ENCODE data around the gene C12orf42. TPM values are rescaled to one million over a fixed set of nuclear protein-coding genes. Genes with fewer than 3 reads are reported as not detected.

The C12orf42 gene
- total RNA-seq, 1 experiment from 2014 or later, result not detected

GRCh38 chr12:103327676-103328075, 168.1 kb downstream of the C12orf42 start:
- H3K4me3 ChIP-seq, result no peak overlapping the region
- H3K4me1 ChIP-seq (replicated peaks), result no peaks in the 10 kb centered on the region
- H3K36me3 ChIP-seq, result no peaks in the 10 kb centered on the region
- no peak for DNase-seq (ENCODE audit: low read depth in 1 of 2, low spot score in 2 of 2)
- H3K27ac ChIP-seq, result no peak overlapping the region
- peaks cover 10% of the 10 kb centered on the region; the same call in 1 of the 2 replicates for H3K27me3 ChIP-seq (replicated peaks)
- no peaks in the 10 kb centered on the region for H3K9me3 ChIP-seq (replicated peaks)

- Histone ChIP-seq H3K36me3 (no peaks in the 10 kb centered on the region), H3K27ac (no peak overlapping the region), H3K4me1 (replicated peaks) (no peaks in the 10 kb centered on the region), H3K9me3 (replicated peaks) (no peaks in the 10 kb centered on the region), H3K27me3 (replicated peaks) (peaks cover 7% of the 10 kb centered on the region; the same call in 1 of the 2 replicates), H3K4me3 (no peak overlapping the region)
- peak in 1 of 2 experiments; percentile 7 for DNase-seq (ENCODE audit: low read depth in 1 of 2, low spot score in 2 of 2)
Measured at GRCh38 chr12:103326190-103326589, 169.6 kb downstream of the C12orf42 start.

GRCh38 chr12:103318566-103318965, 177.2 kb downstream of the C12orf42 start:
- 0 out of 2 replicates have a peak, but pooled peaks cover 6% of the 10 kb centered on the region for H3K27me3 ChIP-seq (replicated peaks)
- no peak overlapping the region for H3K27ac ChIP-seq
- H3K4me1 ChIP-seq (replicated peaks), result no peaks in the 10 kb centered on the region
- DNase-seq (ENCODE audit: low read depth in 1 of 2, low spot score in 2 of 2), result no peak
- H3K4me3 ChIP-seq, result no peak overlapping the region
- no peaks in the 10 kb centered on the region for H3K36me3 ChIP-seq
- no peaks in the 10 kb centered on the region for H3K9me3 ChIP-seq (replicated peaks)

DNA sequence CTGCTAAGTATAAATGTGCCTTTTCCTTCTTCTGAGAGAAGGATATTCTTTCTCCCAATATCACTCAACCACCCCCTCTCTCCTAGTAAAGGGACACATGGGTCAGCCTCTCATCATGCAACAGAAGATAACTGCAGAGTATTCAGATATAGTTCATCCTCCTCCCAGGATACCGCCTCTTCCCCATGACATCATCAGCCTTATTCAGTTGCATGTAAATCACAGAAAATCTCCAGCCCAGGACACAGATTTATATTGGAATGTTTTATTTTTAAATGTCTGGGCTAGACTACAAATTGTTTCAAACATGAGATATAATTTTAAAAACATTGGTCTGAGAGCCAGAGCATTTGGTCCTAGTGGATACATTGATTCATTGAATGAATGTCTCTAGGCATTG, 178.5 kb downstream of the C12orf42 start:
- H3K4me1 ChIP-seq (replicated peaks), result no peaks in the 10 kb centered on the region
- no peak overlapping the region for H3K4me3 ChIP-seq
- no peaks in the 10 kb centered on the region for H3K36me3 ChIP-seq
- DNase-seq (ENCODE audit: low read depth in 1 of 2, low spot score in 2 of 2), result no peak
- 0 out of 2 replicates have a peak, but pooled peaks cover 6% of the 10 kb centered on the region for H3K27me3 ChIP-seq (replicated peaks)
- no peak overlapping the region for H3K27ac ChIP-seq
- no peaks in the 10 kb centered on the region for H3K9me3 ChIP-seq (replicated peaks)

DNA sequence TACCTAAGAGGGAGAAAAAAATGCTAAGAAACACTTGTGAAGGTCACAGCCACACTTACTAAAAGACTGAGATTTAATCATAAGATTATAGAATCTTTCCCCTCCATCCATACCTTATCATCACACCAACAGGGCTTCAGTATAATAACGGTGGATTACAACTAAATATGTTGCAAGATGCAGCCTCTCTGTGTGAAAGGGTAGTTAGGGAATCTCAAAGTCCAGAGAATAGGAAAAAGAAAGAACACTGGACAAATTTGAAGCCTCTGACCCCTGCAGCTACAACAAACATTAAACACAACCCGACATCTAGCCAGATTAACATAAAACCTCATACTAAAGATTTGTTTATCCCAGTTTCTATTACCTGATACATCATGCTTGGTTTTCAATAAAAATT, 181.0 kb downstream of the C12orf42 start:
- Histone ChIP-seq H3K27ac (no peak overlapping the region), H3K9me3 (replicated peaks) (no peaks in the 10 kb centered on the region), H3K4me3 (no peak overlapping the region), H3K36me3 (no peaks in the 10 kb centered on the region), H3K27me3 (replicated peaks) (0 out of 2 replicates have a peak, but pooled peaks cover 6% of the 10 kb centered on the region), H3K4me1 (replicated peaks) (no peaks in the 10 kb centered on the region)
- no peak for DNase-seq (ENCODE audit: low read depth in 1 of 2, low spot score in 2 of 2)

DNA sequence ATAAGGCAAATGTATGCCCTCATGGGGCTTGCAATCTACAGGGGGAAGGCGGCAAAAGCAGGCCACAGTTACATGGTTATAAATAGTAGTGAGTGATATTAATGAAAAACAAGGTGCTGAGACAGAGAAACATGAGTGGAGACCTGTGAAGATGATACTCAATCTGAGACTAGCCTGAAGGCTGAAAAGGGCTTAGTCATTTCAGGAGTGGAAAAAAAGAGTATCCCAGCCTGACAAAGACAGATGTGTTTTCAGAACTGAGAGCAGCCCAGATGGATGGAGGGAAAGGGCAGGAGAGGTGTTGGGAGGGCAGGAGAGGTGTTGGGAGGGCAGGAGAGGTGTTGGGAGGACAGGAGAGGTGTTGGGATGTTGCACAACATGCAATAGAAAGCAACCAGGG, 181.9 kb downstream of the C12orf42 start:
- H3K27me3 ChIP-seq (replicated peaks), result 0 out of 2 replicates have a peak, but pooled peaks cover 6% of the 10 kb centered on the region
- H3K36me3 ChIP-seq, result no peaks in the 10 kb centered on the region
- no peaks in the 10 kb centered on the region for H3K4me1 ChIP-seq (replicated peaks)
- no peak overlapping the region for H3K27ac ChIP-seq
- no peak overlapping the region for H3K4me3 ChIP-seq
- H3K9me3 ChIP-seq (replicated peaks), result no peaks in the 10 kb centered on the region
- no peak for DNase-seq (ENCODE audit: low read depth in 1 of 2, low spot score in 2 of 2)

- H3K27ac ChIP-seq, result no peak overlapping the region
- no peaks in the 10 kb centered on the region for H3K9me3 ChIP-seq (replicated peaks)
- no peak overlapping the region for H3K4me3 ChIP-seq
- H3K4me1 ChIP-seq (replicated peaks), result no peaks in the 10 kb centered on the region
- no peak for DNase-seq (ENCODE audit: low read depth in 1 of 2, low spot score in 2 of 2)
- H3K36me3 ChIP-seq, result no peaks in the 10 kb centered on the region
- H3K27me3 ChIP-seq (replicated peaks), result 0 out of 2 replicates have a peak, but pooled peaks cover 6% of the 10 kb centered on the region
Measured at GRCh38 chr12:103312742-103313354, 182.9 kb downstream of the C12orf42 start.

GRCh38 chr12:103310546-103311270, 185.1 kb downstream of the C12orf42 start:
- Histone ChIP-seq H3K36me3 (no peaks in the 10 kb centered on the region), H3K27ac (no peak overlapping the region), H3K9me3 (replicated peaks) (no peaks in the 10 kb centered on the region), H3K4me3 (no peak overlapping the region), H3K27me3 (replicated peaks) (0 out of 2 replicates have a peak, but pooled peaks cover 6% of the 10 kb centered on the region), H3K4me1 (replicated peaks) (no peaks in the 10 kb centered on the region)
- DNase-seq (ENCODE audit: low read depth in 1 of 2, low spot score in 2 of 2), result no peak

DNA sequence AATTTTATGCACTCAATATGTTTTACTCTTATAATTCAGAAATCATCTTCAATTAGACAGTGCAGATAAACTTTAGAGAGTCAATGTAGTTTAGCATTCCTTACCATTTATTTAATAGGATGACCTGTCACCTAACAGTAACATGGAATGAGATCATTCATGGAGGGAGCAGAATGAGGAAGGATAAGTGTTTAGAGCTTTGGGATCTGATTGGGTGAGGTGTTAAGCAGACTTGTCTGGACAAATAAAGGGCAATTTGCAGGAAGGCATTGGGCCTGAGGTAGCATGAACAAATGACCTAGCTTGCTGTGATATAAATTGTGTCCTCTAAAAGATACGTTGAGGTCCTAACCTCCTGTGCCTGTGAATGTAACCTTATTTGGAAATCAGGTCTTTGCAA, 187.4 kb downstream of the C12orf42 start:
- no peaks in the 10 kb centered on the region for H3K9me3 ChIP-seq (replicated peaks)
- H3K4me1 ChIP-seq (replicated peaks), result no peaks in the 10 kb centered on the region
- H3K4me3 ChIP-seq, result no peak overlapping the region
- H3K27ac ChIP-seq, result no peak overlapping the region
- peaks cover 4% of the 10 kb centered on the region for H3K27me3 ChIP-seq (replicated peaks)
- no peaks in the 10 kb centered on the region for H3K36me3 ChIP-seq
- DNase-seq (ENCODE audit: low read depth in 1 of 2, low spot score in 2 of 2), result no peak

- no peak overlapping the region for H3K4me3 ChIP-seq
- H3K36me3 ChIP-seq, result no peaks in the 10 kb centered on the region
- H3K27me3 ChIP-seq (replicated peaks), result peaks cover 13% of the 10 kb centered on the region
- H3K4me1 ChIP-seq (replicated peaks), result no peaks in the 10 kb centered on the region
- no peak overlapping the region for H3K27ac ChIP-seq
- no peak for DNase-seq (ENCODE audit: low read depth in 1 of 2, low spot score in 2 of 2)
- H3K9me3 ChIP-seq (replicated peaks), result no peaks in the 10 kb centered on the region
Measured at GRCh38 chr12:103303484-103303883, 192.3 kb downstream of the C12orf42 start.

- no peaks in the 10 kb centered on the region for H3K4me1 ChIP-seq (replicated peaks)
- DNase-seq (ENCODE audit: low read depth in 1 of 2, low spot score in 2 of 2), result no peak
- no peaks in the 10 kb centered on the region for H3K36me3 ChIP-seq
- H3K4me3 ChIP-seq, result no peak overlapping the region
- peaks cover 13% of the 10 kb centered on the region for H3K27me3 ChIP-seq (replicated peaks)
- no peaks in the 10 kb centered on the region for H3K9me3 ChIP-seq (replicated peaks)
- no peak overlapping the region for H3K27ac ChIP-seq
Measured at GRCh38 chr12:103301642-103302591, 193.9 kb downstream of the C12orf42 start.

- H3K4me1 ChIP-seq (replicated peaks), result no peaks in the 10 kb centered on the region
- no peaks in the 10 kb centered on the region for H3K36me3 ChIP-seq
- DNase-seq (ENCODE audit: low read depth in 1 of 2, low spot score in 2 of 2), result no peak
- H3K27me3 ChIP-seq (replicated peaks), result no peaks in the 10 kb centered on the region; the same call in 1 of the 2 replicates
- no peaks in the 10 kb centered on the region for H3K9me3 ChIP-seq (replicated peaks)
- H3K27ac ChIP-seq, result no peak overlapping the region
- H3K4me3 ChIP-seq, result no peak overlapping the region
Measured at GRCh38 chr12:103288016-103288415, 207.8 kb downstream of the C12orf42 start.

DNA sequence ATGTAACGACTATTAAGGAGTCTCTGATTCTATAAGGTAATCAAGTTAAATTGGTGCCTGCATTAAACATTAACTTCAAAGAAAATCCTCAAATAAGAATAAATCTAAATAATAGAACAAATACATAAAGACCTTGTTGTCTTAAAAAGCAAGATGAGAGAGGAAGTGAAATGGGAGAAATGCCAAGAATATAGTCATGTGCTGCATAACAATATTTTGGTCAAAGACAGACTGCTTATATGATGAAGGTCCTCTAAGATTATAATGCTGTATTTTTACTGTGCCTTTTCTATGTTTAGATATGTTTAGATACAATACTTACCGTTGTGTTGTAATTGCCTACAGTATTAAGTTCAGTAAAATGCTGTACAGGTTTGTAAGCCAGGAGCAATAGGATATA, 213.6 kb downstream of the C12orf42 start:
- Histone ChIP-seq H3K27ac (no peak overlapping the region), H3K36me3 (no peaks in the 10 kb centered on the region), H3K4me1 (replicated peaks) (no peaks in the 10 kb centered on the region), H3K4me3 (no peak overlapping the region), H3K9me3 (replicated peaks) (no peaks in the 10 kb centered on the region), H3K27me3 (replicated peaks) (no peaks in the 10 kb centered on the region; the same call in 1 of the 2 replicates)
- no peak for DNase-seq (ENCODE audit: low read depth in 1 of 2, low spot score in 2 of 2)

All from SJSA1 (cell line).